Endothelial cell (in vitro differentiated cells): ENCODE results near the gene PRR5. TPM values are rescaled to one million over a fixed set of nuclear protein-coding genes. Genes with fewer than 3 reads are reported as not detected.

ENCODE experiments used
- DNase-seq: peaks from one replicate; pipeline ENCODE4 v3.0.0; 2021; ENCODE audit warnings: low spot score
- H3K27ac Mint-ChIP-seq: one replicate; pipeline ENCODE4 v1.8.0; 2021; ENCODE audit warnings: mixed read lengths, inconsistent platforms; ENCODE audit not compliant: unreplicated experiment
- H3K27me3 Mint-ChIP-seq: one replicate; pipeline ENCODE4 v1.8.0; 2021; ENCODE audit warnings: mild to moderate bottlenecking, moderate library complexity, mixed read lengths, inconsistent platforms; ENCODE audit not compliant: unreplicated experiment
- H3K36me3 Mint-ChIP-seq: one replicate; pipeline ENCODE4 v1.8.0; 2021; ENCODE audit warnings: mild to moderate bottlenecking, low read depth, mixed read lengths, inconsistent platforms; ENCODE audit not compliant: unreplicated experiment
- H3K4me1 Mint-ChIP-seq: one replicate; pipeline ENCODE4 v1.8.0; 2021; ENCODE audit warnings: mild to moderate bottlenecking, mixed read lengths, inconsistent platforms; ENCODE audit not compliant: unreplicated experiment
- H3K4me3 Mint-ChIP-seq: one replicate; pipeline ENCODE4 v1.8.0; 2021; ENCODE audit warnings: mild to moderate bottlenecking, mixed read lengths, inconsistent platforms; ENCODE audit not compliant: unreplicated experiment
- H3K9me3 Mint-ChIP-seq: one replicate; pipeline ENCODE4 v1.8.0; 2021; ENCODE audit warnings: mixed read lengths, inconsistent platforms; ENCODE audit not compliant: unreplicated experiment
- CTCF ChIP-seq: fragments of 200-600 bp; sonication (generic); IDR thresholded peaks from one replicate; pipeline ENCODE4 v1.5.0; 2021; ENCODE audit warnings: antibody characterized with exemption; ENCODE audit not compliant: unreplicated experiment
- total RNA-seq: library from RNA; stranded (reverse); fragmentation: NEBNext Ultra II Directional; extraction: Animal tissue kit (Norgen Biotek cat#: 25700); gene quantifications from one replicate; pipeline ENCODE4 v1.2.1, GENCODE V29; 2021; ENCODE audit not compliant: unreplicated experiment

The PRR5 gene
- total RNA-seq, 1 donor from 2014 or later, result 40.5 TPM

GRCh38 chr22:44759430-44760310 lies 57.7 kb downstream of the PRR5 start:
- Mint-ChIP-seq H3K4me3 (no peak overlapping the region), H3K27me3 (peaks cover 6% of the 10 kb centered on the region), H3K9me3 (no peaks in the 10 kb centered on the region), H3K27ac (no peak overlapping the region), H3K36me3 (peaks cover 4% of the 10 kb centered on the region), H3K4me1 (peaks cover 8% of the 10 kb centered on the region)
- no peak for DNase-seq
- no peak for TF ChIP-seq CTCF

GRCh38 chr22:44760476-44760875 lies 58.5 kb downstream of the PRR5 start:
- TF ChIP-seq CTCF, result no peak
- H3K9me3 Mint-ChIP-seq, result no peaks in the 10 kb centered on the region
- no peak overlapping the region for H3K4me3 Mint-ChIP-seq
- no peak for DNase-seq
- H3K36me3 Mint-ChIP-seq, result peaks cover 4% of the 10 kb centered on the region
- peaks cover 7% of the 10 kb centered on the region for H3K27me3 Mint-ChIP-seq
- peaks cover 8% of the 10 kb centered on the region for H3K4me1 Mint-ChIP-seq
- H3K27ac Mint-ChIP-seq, result no peak overlapping the region

GRCh38 chr22:44761025-44761424 lies 59.0 kb downstream of the PRR5 start:
- H3K4me1 Mint-ChIP-seq, result peaks cover 6% of the 10 kb centered on the region
- peaks cover 4% of the 10 kb centered on the region for H3K36me3 Mint-ChIP-seq
- no peak overlapping the region for H3K27ac Mint-ChIP-seq
- DNase-seq, result no peak
- H3K27me3 Mint-ChIP-seq, result peaks cover 6% of the 10 kb centered on the region
- H3K9me3 Mint-ChIP-seq, result no peaks in the 10 kb centered on the region
- TF ChIP-seq CTCF, result no peak
- H3K4me3 Mint-ChIP-seq, result no peak overlapping the region

- H3K4me1 Mint-ChIP-seq, result no peaks in the 10 kb centered on the region
- H3K27ac Mint-ChIP-seq, result no peak overlapping the region
- peaks cover 5% of the 10 kb centered on the region for H3K27me3 Mint-ChIP-seq
These were observed 62.4 kb downstream of the PRR5 start for GRCh38 chr22:44764373-44764772.

More at GRCh38 chr22:44764373-44764772, 62.4 kb downstream of the PRR5 start:
- Mint-ChIP-seq H3K9me3 (no peaks in the 10 kb centered on the region), H3K4me3 (peak overlapping the region; percentile 15), H3K36me3 (no peaks in the 10 kb centered on the region)
- TF ChIP-seq CTCF, result no peak
- DNase-seq, result no peak
